Parathyroid adenoma (tissue), 2 donors: Measurements from ENCODE around the gene TLE1.

ENCODE experiments used
- H2AFZ ChIP-seq: fragments of 300-600 bp; sonication (generic); one replicate; pipeline ENCODE4 v1.7.0; 2017; ENCODE audit warnings: antibody characterized with exemption, mild to moderate bottlenecking
- H3K27ac ChIP-seq: fragments of 300-600 bp; sonication (generic); one replicate; pipeline ENCODE4 v1.7.0; 2017
- H3K27me3 ChIP-seq: fragments of 300-600 bp; sonication (generic); one replicate; pipeline ENCODE4 v1.7.0; 2017; ENCODE audit warnings: low read length; ENCODE audit not compliant: control insufficient read depth, insufficient read depth
- H3K36me3 ChIP-seq: fragments of 300-600 bp; sonication (generic); one replicate; pipeline ENCODE4 v1.7.0; 2017; ENCODE audit warnings: low read length; ENCODE audit not compliant: control insufficient read depth, insufficient read depth
- H3K4me1 ChIP-seq: fragments of 300-600 bp; sonication (generic); one replicate; pipeline ENCODE4 v1.7.0; 2017; ENCODE audit warnings: control low read depth
- H3K4me2 ChIP-seq: fragments of 300-600 bp; sonication (generic); one replicate; pipeline ENCODE4 v1.7.0; 2017; ENCODE audit warnings: low read length
- H3K4me3 ChIP-seq: fragments of 300-600 bp; sonication (generic); one replicate; pipeline ENCODE4 v1.7.0; 2017; ENCODE audit warnings: low read depth, low read length
- H3K79me2 ChIP-seq: fragments of 300-600 bp; sonication (generic); one replicate; pipeline ENCODE4 v1.7.0; 2017; ENCODE audit warnings: control low read depth
- H3K9ac ChIP-seq: fragments of 300-600 bp; sonication (generic); one replicate; pipeline ENCODE4 v1.7.0; 2017; ENCODE audit warnings: mild to moderate bottlenecking
- H3K9me3 ChIP-seq: fragments of 300-600 bp; sonication (generic); one replicate; pipeline ENCODE4 v1.7.0; 2017; ENCODE audit warnings: low read length; ENCODE audit not compliant: control insufficient read depth
- TF ChIP-seq, protein P1 (sequence below): fragments of 300-600 bp; sonication (generic); IDR thresholded peaks from one replicate; pipeline ENCODE4 v1.7.0; 2017; ENCODE audit warnings: antibody characterized with exemption, mild to moderate bottlenecking
- donor health status: primary hyperparathyroidism.

TLE1 gene

DNA sequence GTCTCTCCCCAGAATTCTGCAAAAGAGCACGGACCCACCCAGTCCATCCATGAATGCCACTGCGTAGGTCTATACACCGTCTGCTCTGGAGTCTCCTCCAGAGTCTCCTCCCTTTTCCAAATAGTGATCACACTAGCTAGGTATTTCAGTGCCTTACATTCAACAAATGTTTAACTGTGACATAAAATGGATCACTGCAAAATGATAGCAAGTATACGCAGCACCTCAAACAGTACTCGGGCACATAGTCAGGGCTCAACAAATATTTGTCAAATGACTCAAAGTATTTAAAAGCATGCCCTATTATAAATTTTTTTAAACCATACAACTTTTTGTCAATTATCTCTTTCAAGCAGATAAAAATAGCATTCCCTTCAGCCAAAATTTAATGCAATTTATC lies 60.5 kb downstream of the TLE1 start:
- no peak overlapping the region for H3K9ac ChIP-seq
- TF ChIP-seq, protein P1, sequence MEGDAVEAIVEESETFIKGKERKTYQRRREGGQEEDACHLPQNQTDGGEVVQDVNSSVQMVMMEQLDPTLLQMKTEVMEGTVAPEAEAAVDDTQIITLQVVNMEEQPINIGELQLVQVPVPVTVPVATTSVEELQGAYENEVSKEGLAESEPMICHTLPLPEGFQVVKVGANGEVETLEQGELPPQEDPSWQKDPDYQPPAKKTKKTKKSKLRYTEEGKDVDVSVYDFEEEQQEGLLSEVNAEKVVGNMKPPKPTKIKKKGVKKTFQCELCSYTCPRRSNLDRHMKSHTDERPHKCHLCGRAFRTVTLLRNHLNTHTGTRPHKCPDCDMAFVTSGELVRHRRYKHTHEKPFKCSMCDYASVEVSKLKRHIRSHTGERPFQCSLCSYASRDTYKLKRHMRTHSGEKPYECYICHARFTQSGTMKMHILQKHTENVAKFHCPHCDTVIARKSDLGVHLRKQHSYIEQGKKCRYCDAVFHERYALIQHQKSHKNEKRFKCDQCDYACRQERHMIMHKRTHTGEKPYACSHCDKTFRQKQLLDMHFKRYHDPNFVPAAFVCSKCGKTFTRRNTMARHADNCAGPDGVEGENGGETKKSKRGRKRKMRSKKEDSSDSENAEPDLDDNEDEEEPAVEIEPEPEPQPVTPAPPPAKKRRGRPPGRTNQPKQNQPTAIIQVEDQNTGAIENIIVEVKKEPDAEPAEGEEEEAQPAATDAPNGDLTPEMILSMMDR, result no peak
- no peaks in the 10 kb centered on the region for H3K4me1 ChIP-seq
- no peak overlapping the region for H3K4me3 ChIP-seq
- H2AFZ ChIP-seq, result no peak overlapping the region
- no peaks in the 10 kb centered on the region for H3K36me3 ChIP-seq
- no peaks in the 10 kb centered on the region for H3K27me3 ChIP-seq
- no peak overlapping the region for H3K4me2 ChIP-seq
- no peaks in the 10 kb centered on the region for H3K9me3 ChIP-seq
- no peaks in the 10 kb centered on the region for H3K79me2 ChIP-seq
- H3K27ac ChIP-seq, result no peak overlapping the region

DNA sequence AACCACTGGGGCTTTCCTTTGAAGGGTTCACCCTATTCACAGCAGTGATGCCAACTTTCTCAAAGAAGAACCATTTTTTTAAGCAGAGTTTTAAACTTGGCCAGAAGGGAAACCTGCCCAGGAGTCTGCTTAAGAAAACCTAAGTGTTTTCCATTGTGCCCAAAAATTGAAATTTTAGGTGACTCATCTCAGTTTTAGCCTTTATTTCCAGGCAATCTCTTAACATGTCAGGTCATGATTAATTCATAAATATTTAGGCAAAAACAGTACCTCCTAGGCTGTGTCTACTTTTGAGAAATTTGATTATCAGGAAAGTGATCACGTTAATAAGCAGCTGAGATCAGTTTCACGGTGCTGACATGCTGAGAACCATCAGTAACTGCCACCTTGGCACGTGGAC lies 61.9 kb downstream of the TLE1 start:
- no peaks in the 10 kb centered on the region for H3K4me1 ChIP-seq
- no peak overlapping the region for H3K4me2 ChIP-seq
- no peaks in the 10 kb centered on the region for H3K36me3 ChIP-seq
- H3K4me3 ChIP-seq, result no peak overlapping the region
- no peaks in the 10 kb centered on the region for H3K9me3 ChIP-seq
- no peaks in the 10 kb centered on the region for H3K27me3 ChIP-seq
- H2AFZ ChIP-seq, result no peak overlapping the region
- no peak overlapping the region for H3K27ac ChIP-seq
- H3K79me2 ChIP-seq, result no peaks in the 10 kb centered on the region
- TF ChIP-seq, protein P1, result no peak
- no peak overlapping the region for H3K9ac ChIP-seq

DNA sequence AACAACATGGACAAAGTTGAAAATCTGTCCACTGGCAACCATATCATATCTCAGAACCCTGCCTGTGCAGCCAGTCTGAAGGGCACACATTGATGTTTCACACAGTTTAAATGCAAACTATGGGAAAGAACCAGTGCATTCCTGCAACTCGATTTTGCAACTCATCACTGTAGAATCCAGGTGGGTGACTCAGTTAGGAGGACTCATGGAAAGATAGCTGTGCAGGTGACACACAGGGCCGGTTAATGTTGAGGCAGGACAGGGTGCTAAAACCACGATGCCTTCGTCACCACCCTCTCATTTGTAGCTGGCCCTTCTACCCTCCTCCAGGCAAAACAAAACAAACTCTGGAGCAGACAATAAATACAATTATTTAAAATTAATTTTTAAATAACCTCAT lies 62.8 kb downstream of the TLE1 start:
- Histone ChIP-seq H3K79me2 (no peaks in the 10 kb centered on the region), H3K27ac (no peak overlapping the region), H3K9ac (no peak overlapping the region)

DNA sequence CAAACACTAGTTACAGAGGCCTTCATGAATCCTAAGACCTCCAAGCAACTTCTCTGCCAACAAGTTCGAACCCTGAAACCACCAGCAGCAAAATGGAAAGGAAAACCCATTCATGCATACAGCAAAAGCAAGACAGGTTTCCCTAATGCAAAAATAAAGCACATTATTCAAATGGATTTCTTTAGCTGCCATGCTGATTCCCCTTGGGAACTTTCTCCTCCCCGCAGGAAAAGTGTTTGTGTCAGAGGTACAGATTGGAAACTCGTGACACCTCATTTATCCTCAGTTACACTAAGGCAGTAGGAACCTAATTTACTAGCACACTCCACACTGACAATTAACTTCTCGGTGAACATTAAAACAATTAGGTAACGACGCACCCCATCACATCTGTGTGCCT lies 63.4 kb downstream of the TLE1 start:
- Histone ChIP-seq H3K4me2 (no peak overlapping the region), H3K79me2 (no peaks in the 10 kb centered on the region), H3K27ac (no peak overlapping the region), H3K27me3 (no peaks in the 10 kb centered on the region), H2AFZ (no peak overlapping the region), H3K4me3 (no peak overlapping the region), H3K36me3 (no peaks in the 10 kb centered on the region), H3K4me1 (no peaks in the 10 kb centered on the region), H3K9me3 (no peaks in the 10 kb centered on the region), H3K9ac (no peak overlapping the region)
- TF ChIP-seq, protein P1, result no peak

More for the DNA sequence above, 62.8 kb downstream of the TLE1 start:
- TF ChIP-seq, protein P1, result no peak
- Histone ChIP-seq H3K9me3 (no peaks in the 10 kb centered on the region), H3K27me3 (no peaks in the 10 kb centered on the region), H2AFZ (no peak overlapping the region), H3K36me3 (no peaks in the 10 kb centered on the region), H3K4me3 (no peak overlapping the region), H3K4me2 (no peak overlapping the region), H3K4me1 (no peaks in the 10 kb centered on the region)

DNA sequence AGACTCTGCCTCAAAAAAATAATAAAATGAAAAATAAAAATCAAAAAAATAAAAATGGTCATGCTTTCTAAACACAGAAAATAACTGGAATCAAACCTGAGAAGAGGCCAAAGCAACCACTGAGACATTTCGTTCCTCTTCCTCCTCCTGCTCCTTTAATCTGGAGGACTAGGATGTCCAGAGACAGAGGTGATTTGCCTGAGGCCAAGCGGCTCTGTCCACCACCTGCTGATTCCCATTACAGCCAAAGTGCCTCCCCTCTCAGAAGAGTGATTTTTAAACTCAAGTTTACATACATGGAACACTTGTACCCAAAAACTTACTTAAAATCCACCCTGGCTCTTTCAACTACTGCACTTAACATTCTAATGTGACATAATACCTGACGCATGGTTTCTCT lies 65.6 kb downstream of the TLE1 start:
- H3K27me3 ChIP-seq, result no peaks in the 10 kb centered on the region
- H3K4me1 ChIP-seq, result no peaks in the 10 kb centered on the region
- H3K36me3 ChIP-seq, result no peaks in the 10 kb centered on the region
- H3K27ac ChIP-seq, result no peak overlapping the region
- H3K4me3 ChIP-seq, result no peak overlapping the region
- H3K9ac ChIP-seq, result no peak overlapping the region
- no peak overlapping the region for H3K4me2 ChIP-seq
- TF ChIP-seq, protein P1, result no peak
- no peak overlapping the region for H2AFZ ChIP-seq
- no peaks in the 10 kb centered on the region for H3K79me2 ChIP-seq
- no peaks in the 10 kb centered on the region for H3K9me3 ChIP-seq
